ENCODE data around the gene HPCAL1. TPM values are rescaled to one million over a fixed set of nuclear protein-coding genes. Genes with fewer than 3 reads are reported as not detected.

Gene HPCAL1
- total RNA-seq, 2 donors from 2014 or later, result 22.5 to 203 TPM

DNA sequence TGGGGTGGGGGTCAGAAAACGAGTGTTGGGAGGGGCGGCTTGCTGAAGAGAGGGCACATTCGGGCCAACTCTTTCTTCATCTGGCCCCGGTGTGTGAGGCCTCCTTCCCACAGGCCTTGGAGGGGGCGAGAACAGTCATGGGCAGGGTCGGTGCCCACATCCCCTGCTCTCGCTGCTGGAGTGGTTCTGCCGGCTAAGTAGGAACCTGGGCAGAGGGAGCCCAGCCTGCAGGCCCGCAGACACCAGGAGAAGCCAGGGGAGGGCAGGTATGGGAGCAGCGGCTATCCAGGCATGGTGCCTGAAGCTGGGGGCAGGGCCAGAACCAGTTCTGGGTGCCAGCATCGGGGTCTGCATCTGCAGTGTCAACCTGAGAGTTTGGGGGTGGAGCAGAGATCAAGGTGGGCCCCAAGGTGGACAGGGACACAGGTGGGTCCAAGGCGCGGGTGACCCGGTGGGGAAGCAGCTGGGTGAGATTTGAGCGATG lies 46.6 kb upstream of the HPCAL1 start:
- Histone ChIP-seq H3K36me3 (no peaks in the 10 kb centered on the region), H3K4me3 (no peak overlapping the region), H3K27me3 (replicated peaks; ENCODE audit: insufficient read depth) (no peaks in the 10 kb centered on the region), H3K4me1 (replicated peaks) (no peaks in the 10 kb centered on the region), H3K9me3 (no peaks in the 10 kb centered on the region), H3K27ac (no peak overlapping the region)
- TF ChIP-seq POLR2AphosphoS5 (IDR thresholded peaks at IDR 0.05) (no peak), POLR2A (IDR thresholded peaks at IDR 0.05) (no peak)
- TF ChIP-seq, protein P1, sequence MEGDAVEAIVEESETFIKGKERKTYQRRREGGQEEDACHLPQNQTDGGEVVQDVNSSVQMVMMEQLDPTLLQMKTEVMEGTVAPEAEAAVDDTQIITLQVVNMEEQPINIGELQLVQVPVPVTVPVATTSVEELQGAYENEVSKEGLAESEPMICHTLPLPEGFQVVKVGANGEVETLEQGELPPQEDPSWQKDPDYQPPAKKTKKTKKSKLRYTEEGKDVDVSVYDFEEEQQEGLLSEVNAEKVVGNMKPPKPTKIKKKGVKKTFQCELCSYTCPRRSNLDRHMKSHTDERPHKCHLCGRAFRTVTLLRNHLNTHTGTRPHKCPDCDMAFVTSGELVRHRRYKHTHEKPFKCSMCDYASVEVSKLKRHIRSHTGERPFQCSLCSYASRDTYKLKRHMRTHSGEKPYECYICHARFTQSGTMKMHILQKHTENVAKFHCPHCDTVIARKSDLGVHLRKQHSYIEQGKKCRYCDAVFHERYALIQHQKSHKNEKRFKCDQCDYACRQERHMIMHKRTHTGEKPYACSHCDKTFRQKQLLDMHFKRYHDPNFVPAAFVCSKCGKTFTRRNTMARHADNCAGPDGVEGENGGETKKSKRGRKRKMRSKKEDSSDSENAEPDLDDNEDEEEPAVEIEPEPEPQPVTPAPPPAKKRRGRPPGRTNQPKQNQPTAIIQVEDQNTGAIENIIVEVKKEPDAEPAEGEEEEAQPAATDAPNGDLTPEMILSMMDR (IDR thresholded peaks at IDR 0.05), result no peak
- no peak for DNase-seq (ENCODE audit: low spot score)
- intact Hi-C loops (cut with DNase I), result no loop called here
- WGBS, result 76% methylated on average over 15 of the region's 15 CpGs

DNA sequence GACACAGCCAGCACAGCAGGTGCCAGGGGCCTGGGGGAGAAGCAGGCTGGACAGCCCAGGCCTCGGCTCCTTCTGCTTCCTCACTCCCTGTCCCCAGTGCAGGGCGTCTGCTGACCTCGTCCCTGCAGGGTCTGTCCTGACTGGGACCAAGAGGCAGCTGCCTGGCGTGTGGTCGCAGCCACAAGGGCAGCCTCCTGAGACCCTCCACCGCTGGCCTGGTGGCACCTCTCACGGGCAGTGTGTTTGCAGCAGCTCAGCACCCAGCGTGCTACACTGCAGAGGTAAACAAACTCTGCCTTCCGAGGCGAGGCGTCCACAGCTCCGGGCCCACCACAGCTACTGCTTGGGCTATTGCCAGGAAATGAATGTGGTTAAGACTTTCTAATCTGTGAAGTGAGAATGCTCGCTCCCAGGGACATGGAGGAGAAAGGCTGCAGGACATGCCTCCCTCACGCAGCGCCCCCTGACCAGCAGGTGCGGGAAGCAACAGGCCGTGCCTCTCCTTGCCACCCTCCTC lies 46.1 kb upstream of the HPCAL1 start:
- no peak for DNase-seq (ENCODE audit: low spot score)
- Histone ChIP-seq H3K9me3 (no peaks in the 10 kb centered on the region), H3K36me3 (no peaks in the 10 kb centered on the region), H3K27ac (no peak overlapping the region), H3K4me1 (replicated peaks) (no peaks in the 10 kb centered on the region), H3K4me3 (no peak overlapping the region), H3K27me3 (replicated peaks; ENCODE audit: insufficient read depth) (no peaks in the 10 kb centered on the region)
- WGBS, result 80% methylated on average over 16 of the region's 17 CpGs
- TF ChIP-seq POLR2A (IDR thresholded peaks at IDR 0.05) (no peak), POLR2AphosphoS5 (IDR thresholded peaks at IDR 0.05) (no peak)
- TF ChIP-seq, protein P1 (IDR thresholded peaks at IDR 0.05), result no peak
- intact Hi-C loops (cut with DNase I), result no loop called here

- no peaks in the 10 kb centered on the region for H3K9me3 ChIP-seq
- DNase-seq (ENCODE audit: low spot score), result no peak
- intact Hi-C loops (cut with DNase I), result no loop called here
- no peaks in the 10 kb centered on the region for H3K27me3 ChIP-seq (replicated peaks; ENCODE audit: insufficient read depth)
- TF ChIP-seq, protein P1 (IDR thresholded peaks at IDR 0.05), result no peak
- TF ChIP-seq POLR2A (IDR thresholded peaks at IDR 0.05), result no peak
- TF ChIP-seq POLR2AphosphoS5 (IDR thresholded peaks at IDR 0.05), result no peak
- H3K36me3 ChIP-seq, result no peaks in the 10 kb centered on the region
- 79% methylated on average over 9 of the region's 9 CpGs for WGBS
- H3K27ac ChIP-seq, result no peak overlapping the region
- no peaks in the 10 kb centered on the region for H3K4me1 ChIP-seq (replicated peaks)
- no peak overlapping the region for H3K4me3 ChIP-seq
Measured at GRCh38 chr2:10257036-10257435, 45.7 kb upstream of the HPCAL1 start.

DNA sequence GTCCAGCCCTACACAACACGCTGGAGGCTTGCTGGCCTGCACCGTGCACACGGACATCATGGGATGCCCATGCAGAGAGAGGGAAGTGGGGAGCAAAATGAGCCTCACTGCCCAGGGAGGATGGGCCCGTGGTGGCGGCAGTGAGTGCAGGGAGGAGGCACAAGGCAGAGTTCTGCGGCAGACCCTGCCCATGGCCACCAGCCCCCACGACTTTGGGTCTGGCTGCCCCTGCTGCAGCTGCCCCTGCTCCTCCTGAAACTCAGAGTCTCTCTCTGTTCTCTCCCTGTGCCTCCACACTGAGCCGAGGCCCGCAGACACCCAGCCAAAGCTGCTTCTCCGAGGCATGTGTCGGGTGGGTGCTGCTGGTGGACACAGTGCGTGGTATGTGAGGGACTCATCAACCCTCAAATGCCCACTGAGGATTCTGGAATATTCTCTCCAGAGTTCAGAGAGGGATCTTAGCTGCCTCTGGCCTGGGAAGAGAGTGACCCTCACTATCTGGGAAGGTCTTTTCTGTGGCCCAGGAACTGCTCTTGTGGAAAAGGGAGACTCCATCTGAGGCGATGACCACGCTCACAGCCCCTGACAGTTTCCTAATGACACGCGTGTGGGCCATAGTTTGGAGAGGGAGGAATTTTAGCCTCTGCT lies 45.1 kb upstream of the HPCAL1 start:
- H3K4me3 ChIP-seq, result no peak overlapping the region
- no peaks in the 10 kb centered on the region for H3K27me3 ChIP-seq (replicated peaks; ENCODE audit: insufficient read depth)
- H3K36me3 ChIP-seq, result no peaks in the 10 kb centered on the region
- DNase-seq (ENCODE audit: low spot score), result no peak
- intact Hi-C loops (cut with DNase I), result no loop called here
- 91% methylated on average over 16 of the region's 16 CpGs for WGBS
- no peak for TF ChIP-seq POLR2AphosphoS5 (IDR thresholded peaks at IDR 0.05)
- no peak for TF ChIP-seq POLR2A (IDR thresholded peaks at IDR 0.05)
- TF ChIP-seq, protein P1 (IDR thresholded peaks at IDR 0.05), result no peak
- H3K9me3 ChIP-seq, result no peaks in the 10 kb centered on the region
- no peak overlapping the region for H3K27ac ChIP-seq
- no peaks in the 10 kb centered on the region for H3K4me1 ChIP-seq (replicated peaks)

- H3K27ac ChIP-seq, result no peak overlapping the region
- DNase-seq (ENCODE audit: low spot score), result no peak
- WGBS, result 82% methylated on average over 5 of the region's 5 CpGs
Measured at GRCh38 chr2:10258326-10258725, 44.4 kb upstream of the HPCAL1 start.

More at GRCh38 chr2:10258326-10258725, 44.4 kb upstream of the HPCAL1 start:
- intact Hi-C loops (cut with DNase I), result no loop called here
- no peaks in the 10 kb centered on the region for H3K9me3 ChIP-seq
- H3K27me3 ChIP-seq (replicated peaks; ENCODE audit: insufficient read depth), result no peaks in the 10 kb centered on the region
- no peaks in the 10 kb centered on the region for H3K36me3 ChIP-seq
- no peaks in the 10 kb centered on the region for H3K4me1 ChIP-seq (replicated peaks)
- H3K4me3 ChIP-seq, result no peak overlapping the region
- TF ChIP-seq, protein P1 (IDR thresholded peaks at IDR 0.05), result no peak
- TF ChIP-seq POLR2AphosphoS5 (IDR thresholded peaks at IDR 0.05), result no peak
- TF ChIP-seq POLR2A (IDR thresholded peaks at IDR 0.05), result no peak

Measured in prostate gland (tissue), 2 donors.